Right atrium auricular region (tissue), 2 donors: ENCODE results near the gene FKBP10. TPM values are rescaled to one million over a fixed set of nuclear protein-coding genes. Genes with fewer than 3 reads are reported as not detected.
A peak's percentile ranks its signal among the peaks of the same experiment; 100 is the strongest.

Experiments used
- DNase-seq: peaks from one replicate; pipeline ENCODE4 v3.0.0-alpha.2; 2019; ENCODE audit warnings: low spot score
- H3K27ac ChIP-seq, 2 donors: fragments of 200-600 bp; sonication (generic); 1 replicate in 1 of 2; 2 replicates in 1 of 2; pipeline ENCODE4 v1.5.1; 2016 to 2019
- H3K27me3 ChIP-seq, 2 donors: fragments of 200-600 bp; sonication (generic); one replicate each; pipeline versions ENCODE4 v1.5.1 to v1.6.0; 2017 to 2019
- H3K36me3 ChIP-seq: fragments of 200-600 bp; sonication (generic); one replicate; pipeline ENCODE4 v1.5.1; 2016
- H3K4me1 ChIP-seq, 2 donors: fragments of 200-600 bp; sonication (generic); one replicate each; pipeline versions ENCODE4 v1.5.1 to v1.6.0; 2017 to 2019
- H3K4me3 ChIP-seq, 2 donors: fragments of 200-600 bp; sonication (generic); 1 replicate in 1 of 2; 2 replicates in 1 of 2; pipeline ENCODE4 v1.5.1; 2017 to 2019; ENCODE audit warnings: mild to moderate bottlenecking in 1 of 2, moderate library complexity in 1 of 2
- H3K9me3 ChIP-seq, 2 donors: fragments of 200-600 bp; sonication (generic); one replicate each; pipeline ENCODE4 v1.5.1; 2019
- total RNA-seq, 2 donors: library from RNA; depleted of rRNA; stranded (reverse); fragments of >200 nt; gene quantifications; one replicate each; pipeline ENCODE4 v1.1.0, GENCODE V29; 2016
- TF ChIP-seq, protein P1 (sequence below), 2 donors: fragments of 200-600 bp; sonication (generic); IDR thresholded peaks; one replicate each; pipeline ENCODE4 v1.5.1; 2019; ENCODE audit warnings: antibody characterized with exemption in 2 of 2

The FKBP10 gene
- total RNA-seq, 2 donors from 2014 or later = 24.7 to 35.1 TPM

DNA sequence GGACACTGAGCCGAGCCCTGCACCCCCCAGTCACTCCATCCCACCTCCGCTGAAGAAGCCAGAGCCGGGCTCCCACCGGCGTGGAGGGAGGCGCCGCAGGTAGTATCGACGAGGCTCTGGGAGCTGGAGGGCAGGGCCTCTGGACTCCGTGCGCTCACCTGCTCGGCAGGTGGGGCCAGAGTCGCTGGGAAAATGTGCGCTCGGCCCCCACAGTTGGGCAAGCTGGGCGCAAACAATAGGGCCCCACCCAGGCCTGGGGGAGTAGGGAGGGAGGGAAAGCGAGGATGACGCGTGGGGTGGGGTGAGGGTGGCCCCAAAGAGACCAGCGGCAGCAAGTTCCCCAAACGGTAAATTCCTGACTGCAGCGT, 27.0 kb upstream of the FKBP10 start:
- Histone ChIP-seq H3K27ac (peak overlapping the region; percentile 97), H3K4me3 (peak overlapping the region; percentile 85 to 90), H3K4me1 (peaks cover 0 to 50% of the 10 kb centered on the region in 2 donors), H3K36me3 (no peaks in the 10 kb centered on the region), H3K27me3 (no peaks in the 10 kb centered on the region), H3K9me3 (no peaks in the 10 kb centered on the region)
- peak; percentile 72 for DNase-seq
- TF ChIP-seq, protein P1, sequence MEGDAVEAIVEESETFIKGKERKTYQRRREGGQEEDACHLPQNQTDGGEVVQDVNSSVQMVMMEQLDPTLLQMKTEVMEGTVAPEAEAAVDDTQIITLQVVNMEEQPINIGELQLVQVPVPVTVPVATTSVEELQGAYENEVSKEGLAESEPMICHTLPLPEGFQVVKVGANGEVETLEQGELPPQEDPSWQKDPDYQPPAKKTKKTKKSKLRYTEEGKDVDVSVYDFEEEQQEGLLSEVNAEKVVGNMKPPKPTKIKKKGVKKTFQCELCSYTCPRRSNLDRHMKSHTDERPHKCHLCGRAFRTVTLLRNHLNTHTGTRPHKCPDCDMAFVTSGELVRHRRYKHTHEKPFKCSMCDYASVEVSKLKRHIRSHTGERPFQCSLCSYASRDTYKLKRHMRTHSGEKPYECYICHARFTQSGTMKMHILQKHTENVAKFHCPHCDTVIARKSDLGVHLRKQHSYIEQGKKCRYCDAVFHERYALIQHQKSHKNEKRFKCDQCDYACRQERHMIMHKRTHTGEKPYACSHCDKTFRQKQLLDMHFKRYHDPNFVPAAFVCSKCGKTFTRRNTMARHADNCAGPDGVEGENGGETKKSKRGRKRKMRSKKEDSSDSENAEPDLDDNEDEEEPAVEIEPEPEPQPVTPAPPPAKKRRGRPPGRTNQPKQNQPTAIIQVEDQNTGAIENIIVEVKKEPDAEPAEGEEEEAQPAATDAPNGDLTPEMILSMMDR (IDR thresholded peaks at IDR 0.05) = no peak

DNA sequence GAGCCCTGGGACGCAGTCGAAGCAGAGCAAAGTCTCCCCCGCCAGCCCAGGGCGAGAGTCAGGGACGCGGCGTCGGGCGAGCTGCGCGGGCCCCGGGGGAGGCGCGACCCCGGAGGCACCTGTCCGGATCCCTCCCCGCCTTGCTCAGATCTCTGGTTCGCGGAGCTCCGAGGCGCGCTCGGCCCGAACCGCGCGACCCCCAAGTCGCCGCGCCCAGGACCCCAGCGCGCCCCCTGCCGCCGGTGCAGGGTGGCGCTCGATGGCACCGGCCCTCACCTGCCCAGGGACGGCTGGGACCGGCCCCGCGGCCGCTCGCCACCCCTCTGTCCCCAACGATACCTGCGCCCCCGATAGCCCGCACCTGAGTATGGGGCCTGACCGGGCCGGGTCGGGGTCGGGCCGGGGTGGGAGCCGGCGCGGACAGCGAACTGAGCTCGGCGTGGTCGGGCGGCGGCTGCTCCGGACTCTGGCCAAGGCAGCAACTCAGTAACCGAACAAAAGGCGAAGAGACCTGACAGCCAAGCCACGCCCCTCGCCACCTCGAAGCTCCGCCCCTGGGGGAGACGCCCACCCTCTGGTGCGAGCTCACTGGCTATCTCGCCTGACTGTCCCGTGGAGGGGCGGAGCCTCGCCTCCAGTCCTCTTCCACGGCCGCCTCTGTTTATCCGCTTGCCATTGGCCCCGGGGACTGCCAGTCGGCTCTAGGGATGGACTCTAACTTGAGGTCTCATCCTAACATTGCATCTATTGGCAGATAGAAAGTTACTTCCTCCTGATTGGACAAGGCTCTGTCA, 26.4 kb upstream of the FKBP10 start, which contains the start of gene JUP:
TSS of gene JUP (minus strand) at position 485 of the 794 bp plus-strand sequence. CDS start 14,857 bp downstream, outside the sequence.
- Histone ChIP-seq H3K4me3 (peak within 1 kb of the TSS; percentile 85 to 90), H3K9me3 (no peaks in the 10 kb centered on the region), H3K36me3 (no peaks in the 10 kb centered on the region), H3K27ac (peak within 1 kb of the TSS; percentile 97), H3K4me1 (peaks cover 0 to 44% of the 10 kb centered on the region in 2 donors), H3K27me3 (no peaks in the 10 kb centered on the region)
- TF ChIP-seq, protein P1 (IDR thresholded peaks at IDR 0.05) = peak; percentile 60 to 85
- DNase-seq = peak; percentile 100

DNA sequence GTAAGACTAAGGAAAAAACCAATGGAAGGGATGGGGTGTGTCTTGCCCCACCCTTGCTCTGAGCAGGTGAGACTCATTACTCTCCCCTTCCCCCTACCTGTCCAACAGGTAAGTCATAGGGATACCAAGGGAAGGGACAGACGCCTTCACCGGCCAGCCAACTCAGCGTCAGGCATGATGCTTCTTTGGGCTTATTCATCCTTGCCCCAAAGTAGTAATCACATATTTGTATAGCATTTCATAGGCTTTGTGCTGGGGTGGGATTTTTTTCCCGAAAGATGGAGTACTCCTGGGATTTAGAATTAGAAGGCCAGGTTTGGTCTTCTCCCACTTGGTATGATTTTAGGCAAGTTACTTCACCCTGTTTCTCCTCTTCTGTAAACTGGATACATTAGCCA, 25.8 kb upstream of the FKBP10 start:
- Histone ChIP-seq H3K27ac (peak overlapping the region; percentile 43 to 60), H3K4me1 (peaks cover 0 to 44% of the 10 kb centered on the region in 2 donors), H3K9me3 (no peaks in the 10 kb centered on the region), H3K36me3 (no peaks in the 10 kb centered on the region), H3K4me3 (no peak overlapping the region), H3K27me3 (no peaks in the 10 kb centered on the region)
- DNase-seq = no peak
- TF ChIP-seq, protein P1 (IDR thresholded peaks at IDR 0.05) = no peak

DNA sequence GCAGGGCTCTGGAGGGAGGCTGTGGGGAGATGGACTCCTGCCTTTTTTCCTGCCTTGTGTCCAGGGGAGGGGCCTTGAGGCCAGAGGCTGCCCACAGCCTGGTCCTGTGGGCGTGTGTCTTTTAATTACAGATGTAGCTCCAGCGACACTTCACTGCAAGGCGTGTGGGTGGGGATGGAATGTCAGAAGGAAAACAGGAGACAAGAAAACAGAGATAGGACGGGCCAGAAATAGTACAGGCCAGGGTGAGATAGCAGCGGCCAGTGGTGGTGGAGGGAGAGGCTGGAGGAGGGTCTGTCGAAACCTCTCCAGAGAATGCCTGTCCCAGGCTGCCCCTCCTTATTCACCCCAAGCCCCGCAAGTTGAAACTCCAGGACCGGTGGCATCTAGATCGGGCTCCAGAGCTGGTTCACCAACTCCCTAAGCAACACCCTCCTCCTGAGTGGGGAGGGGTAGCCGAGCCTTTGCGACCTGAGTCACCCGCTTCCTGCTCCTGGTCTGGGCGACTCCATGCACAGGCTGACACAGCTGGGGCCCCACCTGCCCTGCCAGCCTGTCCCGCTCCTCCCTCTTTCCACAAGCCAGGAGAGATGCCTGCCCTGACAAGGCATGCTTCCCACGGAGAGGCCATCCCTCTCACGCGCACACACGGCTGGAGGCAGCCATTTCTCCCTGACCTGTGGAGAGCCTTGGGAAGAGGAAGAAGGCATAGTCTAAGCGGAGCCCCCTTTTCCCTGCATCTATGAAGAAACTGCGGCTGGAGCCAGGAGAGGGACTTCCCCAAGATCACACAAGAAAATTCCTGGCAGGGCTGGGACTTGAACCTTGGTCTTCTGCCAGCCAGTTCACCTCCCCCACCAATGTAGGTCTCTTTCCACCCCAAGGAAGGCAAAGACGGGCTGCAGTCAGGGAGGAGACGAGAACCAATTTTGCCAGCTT, 19.7 kb upstream of the FKBP10 start:
- peak overlapping the region; percentile 88 to 95 for H3K27ac ChIP-seq
- no peaks in the 10 kb centered on the region for H3K9me3 ChIP-seq

DNA sequence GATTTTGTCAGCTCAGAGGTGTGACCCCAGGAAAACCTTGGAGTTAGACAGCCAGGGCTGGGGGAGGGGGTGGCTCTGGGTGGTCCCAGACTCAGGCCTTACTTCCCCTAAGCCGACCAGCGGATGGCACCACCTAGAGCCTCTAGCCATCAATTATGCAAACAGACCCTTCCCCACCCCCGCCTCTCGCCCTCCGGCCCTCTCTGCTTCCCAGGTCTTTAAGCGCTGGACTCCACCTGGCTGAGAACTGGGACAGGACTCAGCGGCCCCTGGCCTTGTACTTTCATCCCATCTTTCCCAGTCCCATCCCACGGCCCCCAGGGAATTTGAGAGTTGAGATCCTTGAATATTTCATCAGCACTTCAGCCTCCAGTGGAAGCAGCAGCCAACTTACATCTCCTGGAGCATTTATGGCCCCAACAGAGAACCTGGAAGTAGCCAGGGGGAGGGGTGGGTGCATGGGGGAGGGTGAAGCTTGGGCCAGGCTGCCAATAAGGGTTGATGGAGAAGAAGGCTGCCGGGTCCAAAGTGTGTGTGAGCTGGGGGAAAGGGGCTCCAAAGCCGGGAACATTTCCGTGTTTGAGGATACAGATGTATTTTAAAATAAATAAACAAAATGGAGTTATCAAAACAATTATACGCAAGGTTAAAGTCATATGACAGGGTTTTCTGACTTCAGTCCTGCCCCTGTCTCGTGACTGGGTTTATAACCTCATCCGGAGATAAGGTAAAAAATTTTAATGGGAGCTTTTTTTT, 18.8 kb upstream of the FKBP10 start:
- Histone ChIP-seq H3K36me3 (no peaks in the 10 kb centered on the region), H3K4me3 (peak overlapping the region; percentile 12 to 31), H3K9me3 (no peaks in the 10 kb centered on the region), H3K27me3 (no peaks in the 10 kb centered on the region), H3K4me1 (peaks cover 0 to 32% of the 10 kb centered on the region in 2 donors), H3K27ac (peak overlapping the region; percentile 88 to 95)
- DNase-seq = no peak
- TF ChIP-seq, protein P1 (IDR thresholded peaks at IDR 0.05) = no peak

More for the DNA sequence above, 19.7 kb upstream of the FKBP10 start:
- H3K36me3 ChIP-seq = no peaks in the 10 kb centered on the region
- no peaks in the 10 kb centered on the region for H3K27me3 ChIP-seq
- DNase-seq = peak; percentile 76
- H3K4me1 ChIP-seq = peaks cover 0 to 32% of the 10 kb centered on the region in 2 donors
- H3K4me3 ChIP-seq = peak overlapping the region; percentile 12 to 31
- TF ChIP-seq, protein P1 (IDR thresholded peaks at IDR 0.05) = no peak
